Panc1 (cell line): ENCODE data around the gene ARHGAP6. TPM values are rescaled to one million over a fixed set of nuclear protein-coding genes. Genes with fewer than 3 reads are reported as not detected.

Experiments used
- ATAC-seq: fragments of 200-7000 bp; cut with Tn5 transposase; 2 replicates; pipeline ENCODE4 v1.9.1; 2020; ENCODE audit warnings: mild to moderate bottlenecking, moderate library complexity
- BruUV-seq: library from RNA; stranded (reverse); fragments of 400-500 nt; replicated peaks from 2 replicates; lab custom pipeline; 2021; lab: Mats Ljungman, UMichigan
- CTCF ChIA-PET: fragments of 300-600 bp; sonication (Branson Sonifier 250); formaldehyde crosslinking; loops from one replicate; lab custom pipeline; 2022; ENCODE audit warnings: antibody characterized with exemption; lab: Charles Lee
- POLR2A ChIA-PET: fragments of 300-600 bp; sonication (Branson Sonifier 250); formaldehyde crosslinking; loops from one replicate; lab custom pipeline; 2022; ENCODE audit warnings: antibody characterized with exemption; lab: Charles Lee
- DNase-seq: peaks from one replicate; pipeline ENCODE4 v3.0.0-alpha.2; 2010; ENCODE audit warnings: low read depth, low spot score
- H3K27ac ChIP-seq: 2 replicates; pipeline ENCODE4 v1.5.1; 2011; ENCODE audit warnings: mild to moderate bottlenecking, low read length, inconsistent platforms
- H3K27me3 ChIP-seq: fragments of 200-500 bp; sonication (Bioruptor generic); 2 replicates; pipeline ENCODE4 v1.6.0; 2014; ENCODE audit warnings: low read length, inconsistent platforms; ENCODE audit not compliant: control insufficient read depth, insufficient read depth
- H3K36me3 ChIP-seq: fragments of 200-500 bp; sonication (Bioruptor generic); 2 replicates; pipeline ENCODE4 v1.5.1; 2014; ENCODE audit warnings: inconsistent platforms, mild to moderate bottlenecking, low read length, moderate library complexity; ENCODE audit not compliant: control insufficient read depth, insufficient read depth
- H3K4me1 ChIP-seq: 2 replicates; pipeline ENCODE4 v1.5.1; 2011; ENCODE audit warnings: inconsistent platforms, mild to moderate bottlenecking, low read length, moderate library complexity; ENCODE audit not compliant: control insufficient read depth, insufficient read depth
- H3K4me3 ChIP-seq, 2 experiments: 2 replicates each; pipeline ENCODE4 v1.5.1; 2011 to 2012; ENCODE audit warnings: low read depth in 2 of 2, low read length in 2 of 2, mild to moderate bottlenecking in 2 of 2, inconsistent platforms in 1 of 2, moderate library complexity in 1 of 2
- H3K9me3 ChIP-seq: fragments of 200-500 bp; sonication (Bioruptor generic); 2 replicates; pipeline ENCODE4 v1.5.1; 2014; ENCODE audit warnings: low read depth, mild to moderate bottlenecking, inconsistent platforms, low read length, moderate library complexity; ENCODE audit not compliant: control insufficient read depth, insufficient read depth
- POLR2AphosphoS5 ChIP-seq: IDR thresholded peaks from 2 replicates; pipeline ENCODE4 v1.6.1; 2012; ENCODE audit warnings: mild to moderate bottlenecking, low read depth, low read length, moderate library complexity
- REST ChIP-seq, 2 experiments: IDR thresholded peaks; 2 replicates each; pipeline ENCODE4 v1.6.1; 2011 to 2012; ENCODE audit warnings: low read depth in 2 of 2, control low read depth in 1 of 2, low read length in 1 of 2, mild to moderate bottlenecking in 1 of 2, moderate library complexity in 1 of 2; ENCODE audit not compliant: insufficient read depth in 1 of 2
- SIN3A ChIP-seq: IDR thresholded peaks from 2 replicates; pipeline ENCODE4 v1.6.1; 2012; ENCODE audit warnings: low read depth, mild to moderate bottlenecking, low read length, moderate library complexity, borderline replicate concordance; ENCODE audit not compliant: insufficient read depth
- TCF7L2 ChIP-seq: IDR thresholded peaks from 2 replicates; pipeline ENCODE4 v1.6.1; 2011; ENCODE audit warnings: mild to moderate bottlenecking, low read depth, low read length, inconsistent platforms
- in situ Hi-C: cut with HindIII; loops from 2 replicates; pipeline ENCODE4 v1.10.0; 2016; ENCODE audit warnings: low sequenced_read_pairs, low pct_unique_long_range_greater_than_20kb
- intact Hi-C: fragments of 100-400 bp; cut with micrococcal nuclease; formaldehyde crosslinking; loops from one replicate; pipeline ENCODE4 v1.10.0; 2022; ENCODE audit not compliant: unreplicated experiment
- total RNA-seq: library from RNA; stranded (reverse); gene quantifications from one replicate; pipeline ENCODE4 v1.2.1, GENCODE V29; 2021; ENCODE audit not compliant: unreplicated experiment
- TF ChIP-seq, protein P1 (sequence below): fragments of 450-650 bp; IDR thresholded peaks from 2 replicates; pipeline ENCODE4 v1.5.1; 2017; ENCODE audit warnings: mild to moderate bottlenecking

ARHGAP6 gene
- total RNA-seq, 1 experiment from 2014 or later = 0.13 TPM

DNA sequence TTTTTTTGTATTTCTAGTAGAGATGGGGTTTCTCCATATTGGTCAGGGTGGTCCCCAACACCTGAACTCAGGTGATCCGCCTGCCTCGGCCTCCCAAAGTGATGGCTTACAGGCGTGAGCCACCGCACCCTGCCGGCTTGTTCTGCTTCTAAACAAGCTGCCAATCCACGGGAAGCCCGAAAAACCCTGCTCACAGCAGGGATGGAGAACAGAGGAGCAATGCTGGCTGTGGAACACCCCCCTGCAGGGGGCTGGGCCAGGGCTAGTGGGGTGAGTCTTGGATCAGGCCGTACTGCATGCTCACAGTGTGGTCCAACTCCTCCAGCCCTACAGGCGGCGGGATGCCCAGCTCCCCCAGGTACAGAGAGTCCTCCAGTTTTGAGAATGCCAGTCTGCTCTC is 38.1 kb upstream of the ARHGAP6 start:
- ChIA-PET POLR2A (no interaction called here), CTCF (no interaction called here)
- no peaks in the 10 kb centered on the region for H3K4me1 ChIP-seq
- H3K4me3 ChIP-seq = no peak overlapping the region
- no TSS peak for BruUV-seq
- DNase-seq = no peak
- in situ Hi-C loops (no loop called here), intact Hi-C loops (no loop called here)
- H3K27ac ChIP-seq = no peak overlapping the region
- no peaks in the 10 kb centered on the region for H3K9me3 ChIP-seq
- TF ChIP-seq SIN3A = no peak
- TF ChIP-seq TCF7L2 = no peak
- no peak for TF ChIP-seq POLR2AphosphoS5
- no peak for TF ChIP-seq REST (IDR thresholded peaks at IDR 0.05; ENCODE audit: insufficient read depth in 1 of 2, low read depth in 2 of 2, low read length in 1 of 2)
- TF ChIP-seq, protein P1, sequence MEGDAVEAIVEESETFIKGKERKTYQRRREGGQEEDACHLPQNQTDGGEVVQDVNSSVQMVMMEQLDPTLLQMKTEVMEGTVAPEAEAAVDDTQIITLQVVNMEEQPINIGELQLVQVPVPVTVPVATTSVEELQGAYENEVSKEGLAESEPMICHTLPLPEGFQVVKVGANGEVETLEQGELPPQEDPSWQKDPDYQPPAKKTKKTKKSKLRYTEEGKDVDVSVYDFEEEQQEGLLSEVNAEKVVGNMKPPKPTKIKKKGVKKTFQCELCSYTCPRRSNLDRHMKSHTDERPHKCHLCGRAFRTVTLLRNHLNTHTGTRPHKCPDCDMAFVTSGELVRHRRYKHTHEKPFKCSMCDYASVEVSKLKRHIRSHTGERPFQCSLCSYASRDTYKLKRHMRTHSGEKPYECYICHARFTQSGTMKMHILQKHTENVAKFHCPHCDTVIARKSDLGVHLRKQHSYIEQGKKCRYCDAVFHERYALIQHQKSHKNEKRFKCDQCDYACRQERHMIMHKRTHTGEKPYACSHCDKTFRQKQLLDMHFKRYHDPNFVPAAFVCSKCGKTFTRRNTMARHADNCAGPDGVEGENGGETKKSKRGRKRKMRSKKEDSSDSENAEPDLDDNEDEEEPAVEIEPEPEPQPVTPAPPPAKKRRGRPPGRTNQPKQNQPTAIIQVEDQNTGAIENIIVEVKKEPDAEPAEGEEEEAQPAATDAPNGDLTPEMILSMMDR = no peak
- H3K27me3 ChIP-seq = no peaks in the 10 kb centered on the region
- H3K36me3 ChIP-seq = no peaks in the 10 kb centered on the region
- no peak for ATAC-seq

- ATAC-seq (no peak), DNase-seq (no peak)
- ChIA-PET POLR2A (no interaction called here), CTCF (no interaction called here)
- no peak overlapping the region for H3K4me3 ChIP-seq
- no TSS peak for BruUV-seq
- in situ Hi-C loops = no loop called here
- H3K27ac ChIP-seq = no peak overlapping the region
- no peaks in the 10 kb centered on the region for H3K9me3 ChIP-seq
- intact Hi-C loops = no loop called here
- H3K36me3 ChIP-seq = no peaks in the 10 kb centered on the region
- H3K27me3 ChIP-seq = no peaks in the 10 kb centered on the region
- H3K4me1 ChIP-seq = no peaks in the 10 kb centered on the region
- TF ChIP-seq, protein P1 = no peak
- no peak for TF ChIP-seq POLR2AphosphoS5
- TF ChIP-seq SIN3A = no peak
These were observed 37.4 kb upstream of the ARHGAP6 start for GRCh38 chrX:11702965-11703631.
